Tibial nerve (tissue), 4 donors: Measurements from ENCODE around the gene ZNF618. TPM values are rescaled to one million over a fixed set of nuclear protein-coding genes. Genes with fewer than 3 reads are reported as not detected.
"Not testable (repeated sequence)": the region's sequence is repeated elsewhere in the genome, so short reads cannot be mapped to it uniquely, and the experiment has no call there.

Experiments
- DNase-seq, 2 donors: peaks; one replicate each; pipeline ENCODE4 v3.0.0-alpha.2; 2019; ENCODE audit warnings: low spot score in 2 of 2
- H3K27ac ChIP-seq, 4 donors: fragments of 200-600 bp; sonication (generic) in 3 of 4; one replicate each; pipeline ENCODE4 v1.5.1; 2017 to 2019; ENCODE audit warnings: mild to moderate bottlenecking in 1 of 4
- H3K27me3 ChIP-seq, 2 donors: fragments of 200-600 bp; sonication (generic) in 1 of 2; one replicate each; pipeline versions ENCODE4 v1.5.1 to v1.6.0; 2017 to 2019
- H3K36me3 ChIP-seq, 3 donors: fragments of 200-600 bp; sonication (generic); one replicate each; pipeline ENCODE4 v1.5.1; 2018 to 2019
- H3K4me1 ChIP-seq, 4 donors: fragments of 200-600 bp; sonication (generic) in 3 of 4; one replicate each; pipeline ENCODE4 v1.5.1; 2017 to 2019
- H3K4me3 ChIP-seq, 4 donors: fragments of 200-600 bp; sonication (generic) in 3 of 4; one replicate each; pipeline ENCODE4 v1.5.1; 2017 to 2019; ENCODE audit warnings: mild to moderate bottlenecking in 1 of 4, moderate library complexity in 1 of 4
- H3K9me3 ChIP-seq, 4 donors: fragments of 200-600 bp; sonication (generic) in 3 of 4; one replicate each; pipeline ENCODE4 v1.5.1; 2017 to 2019
- EP300 ChIP-seq, 2 donors: sonication (generic); formaldehyde crosslinking; IDR thresholded peaks; one replicate each; pipeline ENCODE4 v1.6.1; 2017; ENCODE audit warnings: antibody characterized with exemption in 2 of 2, mild to moderate bottlenecking in 1 of 2
- POLR2A ChIP-seq, 2 donors: fragments of 450-650 bp; IDR thresholded peaks; one replicate each; pipeline ENCODE4 v1.6.1; 2017; ENCODE audit warnings: antibody characterized with exemption in 2 of 2, mild to moderate bottlenecking in 2 of 2, moderate library complexity in 2 of 2
- WGBS, 2 donors: methylation state at CpG; one replicate each; pipeline ENCODE4 v1.1.5; 2018; 5-methylcytosine and 5-hydroxymethylcytosine counted together
- total RNA-seq, 4 donors: library from RNA; depleted of rRNA; stranded (reverse); fragments of >200 nt; gene quantifications; one replicate each; pipeline ENCODE4 v1.1.0, GENCODE V29; 2016
- TF ChIP-seq, protein P1 (sequence below), 5 experiments: fragments of 200-600 bp in 3 of 5; fragments of 450-650 bp in 2 of 5; sonication (generic) in 3 of 5; IDR thresholded peaks; one replicate each; pipeline ENCODE4 v1.5.1; 2016 to 2019; ENCODE audit warnings: antibody characterized with exemption in 5 of 5, mild to moderate bottlenecking in 3 of 5, moderate library complexity in 2 of 5

ZNF618 gene
- total RNA-seq, 4 donors from 2014 or later = 7.3 to 11.6 (median 9.0) TPM

DNA sequence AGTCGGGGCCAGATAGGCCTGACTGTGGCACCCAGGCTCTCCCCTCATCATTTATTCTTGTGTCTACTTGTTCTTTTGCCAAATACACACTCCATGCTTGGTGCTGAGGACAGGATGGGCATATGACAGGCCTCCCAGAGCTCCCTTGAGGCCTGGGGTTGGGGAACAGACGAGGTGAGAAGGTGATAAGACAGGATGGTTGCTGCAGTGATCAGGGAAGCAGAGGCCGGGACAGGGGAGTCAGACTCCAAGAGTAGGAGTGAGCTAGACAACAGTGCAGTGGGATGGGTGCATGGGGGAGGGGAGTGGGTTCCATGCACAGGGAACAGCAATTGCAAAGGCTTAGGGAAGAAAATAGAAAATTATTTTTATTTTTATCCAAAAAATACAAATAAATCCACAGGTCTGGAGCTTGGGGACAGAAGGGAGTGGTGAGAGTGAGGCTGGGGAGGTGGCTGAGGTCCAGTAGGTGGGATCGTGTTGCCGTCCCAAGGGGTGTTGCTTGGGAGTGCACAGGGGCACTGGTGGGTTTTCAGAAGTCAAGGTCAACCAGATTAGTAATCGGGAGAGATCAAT lies 205.4 kb downstream of the ZNF618 start:
- Histone ChIP-seq H3K9me3 (no peaks in the 10 kb centered on the region), H3K27me3 (peaks cover 0 to 14% of the 10 kb centered on the region in 2 donors), H3K36me3 (no peaks in the 10 kb centered on the region), H3K4me1 (peaks cover 0 to 6% (median 0%) of the 10 kb centered on the region in 4 donors), H3K4me3 (no peak overlapping the region), H3K27ac (no peak overlapping the region)
- TF ChIP-seq EP300 (IDR thresholded peaks at IDR 0.05) (no peak), POLR2A (IDR thresholded peaks at IDR 0.05) (no peak)
- TF ChIP-seq, protein P1, sequence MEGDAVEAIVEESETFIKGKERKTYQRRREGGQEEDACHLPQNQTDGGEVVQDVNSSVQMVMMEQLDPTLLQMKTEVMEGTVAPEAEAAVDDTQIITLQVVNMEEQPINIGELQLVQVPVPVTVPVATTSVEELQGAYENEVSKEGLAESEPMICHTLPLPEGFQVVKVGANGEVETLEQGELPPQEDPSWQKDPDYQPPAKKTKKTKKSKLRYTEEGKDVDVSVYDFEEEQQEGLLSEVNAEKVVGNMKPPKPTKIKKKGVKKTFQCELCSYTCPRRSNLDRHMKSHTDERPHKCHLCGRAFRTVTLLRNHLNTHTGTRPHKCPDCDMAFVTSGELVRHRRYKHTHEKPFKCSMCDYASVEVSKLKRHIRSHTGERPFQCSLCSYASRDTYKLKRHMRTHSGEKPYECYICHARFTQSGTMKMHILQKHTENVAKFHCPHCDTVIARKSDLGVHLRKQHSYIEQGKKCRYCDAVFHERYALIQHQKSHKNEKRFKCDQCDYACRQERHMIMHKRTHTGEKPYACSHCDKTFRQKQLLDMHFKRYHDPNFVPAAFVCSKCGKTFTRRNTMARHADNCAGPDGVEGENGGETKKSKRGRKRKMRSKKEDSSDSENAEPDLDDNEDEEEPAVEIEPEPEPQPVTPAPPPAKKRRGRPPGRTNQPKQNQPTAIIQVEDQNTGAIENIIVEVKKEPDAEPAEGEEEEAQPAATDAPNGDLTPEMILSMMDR (IDR thresholded peaks at IDR 0.05) = no peak
- WGBS, 2 donors = 78 to 89% methylated on average over 6 of the region's 6 CpGs
- no peak for DNase-seq

DNA sequence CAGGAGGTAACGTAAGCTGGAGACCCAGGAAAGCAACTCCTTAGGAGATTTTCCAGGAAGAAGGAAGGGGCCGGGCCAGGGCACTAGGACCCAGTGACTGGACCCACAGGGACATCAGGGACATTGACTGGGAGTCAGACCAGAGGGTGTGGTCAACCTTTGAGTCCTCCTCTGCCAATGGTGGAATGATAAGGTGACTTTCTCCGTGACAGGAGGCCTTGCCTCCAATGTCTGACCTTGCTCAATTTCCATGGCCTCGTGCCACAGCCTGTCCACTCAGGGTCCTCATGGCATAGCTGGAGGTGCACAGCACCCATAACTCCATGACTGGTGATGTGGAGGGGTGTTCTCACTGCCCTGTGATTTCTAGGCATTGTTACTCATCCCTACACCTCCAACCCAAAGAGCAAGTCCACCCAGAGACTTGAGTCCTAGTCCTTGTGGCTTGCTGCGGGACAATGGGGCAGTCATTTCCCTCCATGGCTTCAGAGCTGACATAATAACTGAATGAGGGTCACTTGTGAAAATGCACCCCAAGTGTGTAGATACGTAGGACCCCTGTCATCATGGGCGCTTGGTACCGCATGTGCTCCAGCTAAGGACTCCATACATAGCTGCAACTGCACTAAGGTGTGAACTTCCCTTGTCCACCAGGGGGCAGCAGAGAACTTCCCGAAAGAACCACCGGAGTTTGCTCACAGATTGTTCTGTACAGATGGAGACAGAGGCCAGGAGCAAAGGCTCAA lies 206.1 kb downstream of the ZNF618 start:
- peaks cover 0 to 6% (median 0%) of the 10 kb centered on the region in 4 donors for H3K4me1 ChIP-seq
- TF ChIP-seq POLR2A (IDR thresholded peaks at IDR 0.05) (no peak), EP300 (IDR thresholded peaks at IDR 0.05) (no peak)
- TF ChIP-seq, protein P1 (IDR thresholded peaks at IDR 0.05) = peak; percentile 80 to 92 (median 85)
- no peak overlapping the region for H3K4me3 ChIP-seq
- WGBS, 2 donors = 46 to 47% methylated on average over 10 of the region's 10 CpGs
- H3K36me3 ChIP-seq = no peaks in the 10 kb centered on the region
- H3K9me3 ChIP-seq = no peaks in the 10 kb centered on the region
- DNase-seq = peak; percentile 81 to 94
- no peak overlapping the region for H3K27ac ChIP-seq
- peaks cover 0 to 10% of the 10 kb centered on the region in 2 donors for H3K27me3 ChIP-seq

DNA sequence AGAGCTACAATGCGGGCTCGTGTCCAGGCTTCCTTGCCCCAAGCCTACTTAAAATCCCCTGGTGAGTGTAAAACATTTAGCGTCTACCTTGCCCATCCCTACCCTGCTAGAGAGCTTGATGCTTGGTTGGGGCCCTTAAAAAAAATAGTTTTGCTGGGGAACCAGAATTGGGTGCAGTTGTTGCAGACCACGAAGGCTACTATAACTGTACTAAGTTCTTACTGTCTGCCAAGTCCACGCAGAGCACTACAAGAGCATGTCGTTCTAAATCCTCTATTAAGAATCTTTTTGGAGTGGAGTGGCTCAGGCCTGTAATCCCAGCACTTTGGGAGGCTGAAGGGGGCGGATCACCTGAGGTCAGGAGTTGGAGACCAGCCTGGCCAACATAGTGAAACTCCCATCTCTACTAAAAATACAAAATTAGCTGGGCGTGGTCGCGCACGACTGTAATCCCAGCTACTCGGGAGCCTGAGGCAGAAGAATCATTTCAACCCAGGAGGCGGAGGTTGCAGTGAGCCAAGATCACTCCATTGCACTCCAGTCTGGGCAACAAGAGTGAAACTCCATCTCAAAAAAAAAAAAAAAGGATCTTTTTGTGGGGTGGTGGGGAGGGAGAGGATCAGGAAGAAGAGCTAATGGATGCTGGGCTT lies 206.8 kb downstream of the ZNF618 start:
- not testable (repeated sequence) for H3K9me3 ChIP-seq, H3K27ac ChIP-seq, H3K36me3 ChIP-seq, H3K27me3 ChIP-seq, H3K4me1 ChIP-seq, DNase-seq, H3K4me3 ChIP-seq
- TF ChIP-seq, protein P1 (IDR thresholded peaks at IDR 0.05) = peak in 1 of 5 experiments; percentile 4
- WGBS, 2 donors = 48 to 56% methylated on average over 13 of the region's 13 CpGs

DNA sequence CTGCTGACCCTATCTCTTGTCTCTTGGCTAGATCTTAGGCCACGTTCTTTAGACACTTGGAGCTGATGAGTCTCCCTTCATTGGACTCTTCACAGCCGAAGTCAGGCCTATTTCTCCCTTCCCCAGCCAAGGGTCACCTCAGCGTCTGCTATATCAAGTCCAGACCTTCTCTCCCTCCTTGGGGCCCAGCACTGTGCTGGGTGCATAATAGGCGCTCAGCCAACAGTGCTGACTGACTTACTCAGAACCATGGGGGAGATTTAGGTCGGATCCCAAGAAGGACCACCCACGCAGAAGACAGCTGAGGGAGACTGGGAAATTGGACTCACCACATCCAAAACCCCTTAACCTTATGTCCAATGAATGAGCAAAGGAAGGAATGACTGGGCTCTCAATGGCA lies 207.6 kb downstream of the ZNF618 start:
- Histone ChIP-seq H3K36me3 (no peaks in the 10 kb centered on the region), H3K4me1 (peaks cover 0 to 6% (median 0%) of the 10 kb centered on the region in 4 donors), H3K27ac (no peak overlapping the region), H3K27me3 (no peaks in the 10 kb centered on the region), H3K9me3 (no peaks in the 10 kb centered on the region), H3K4me3 (no peak overlapping the region)
- DNase-seq = no peak
- no peak for TF ChIP-seq POLR2A (IDR thresholded peaks at IDR 0.05)
- TF ChIP-seq, protein P1 (IDR thresholded peaks at IDR 0.05) = no peak
- TF ChIP-seq EP300 (IDR thresholded peaks at IDR 0.05) = no peak
- 84 to 90% methylated on average over 6 of the region's 6 CpGs for WGBS, 2 donors
